Activated naive CD4-positive, alpha-beta T cell treated with anti-CD3 and anti-CD28 coated beads, Interleukin-2, amount 50 U/mL, for 72 hours (primary cell): Measurements from ENCODE around the gene PSMG3. TPM values are rescaled to one million over a fixed set of nuclear protein-coding genes. Genes with fewer than 3 reads are reported as not detected.
A peak's percentile ranks its signal among the peaks of the same experiment; 100 is the strongest.

Source experiments
- ATAC-seq, 2 donors: fragments of 150-1000 bp; cut with Tn5 transposase; 2 replicates each; pipeline ENCODE4 v1.10.0; 2021; ENCODE audit warnings: mild to moderate bottlenecking in 2 of 2, moderate library complexity in 2 of 2
- DNase-seq, 2 donors: peaks; one replicate each; pipeline ENCODE4 v3.0.0; 2021 to 2022; ENCODE audit warnings: low spot score in 2 of 2
- H3K27ac Mint-ChIP-seq, 2 donors: one replicate each; pipeline ENCODE4 v1.8.0; 2022; ENCODE audit warnings: mild to moderate bottlenecking in 2 of 2, mixed read lengths in 2 of 2
- H3K36me3 Mint-ChIP-seq, 2 donors: one replicate each; pipeline ENCODE4 v1.8.0; 2022; ENCODE audit warnings: mixed read lengths in 2 of 2
- H3K9me3 Mint-ChIP-seq, 2 donors: one replicate each; pipeline ENCODE4 v1.8.0; 2022; ENCODE audit warnings: mixed read lengths in 2 of 2
- total RNA-seq, 2 donors: library from RNA; stranded (reverse); gene quantifications; one replicate each; pipeline ENCODE4 v1.2.3, GENCODE V29; 2022

Gene PSMG3
- 10 to 100 TPM; 26.8 to 36.4 TPM for total RNA-seq

- Mint-ChIP-seq H3K27ac (peak within 1 kb of the TSS; percentile 90 to 95), H3K9me3 (no peaks in the 10 kb centered on the region), H3K36me3 (peaks cover 8 to 18% of the 10 kb centered on the region in 2 donors)
- peak; percentile 93 to 98 for ATAC-seq
- DNase-seq = peak; percentile 88 to 91
Measured at GRCh38 chr7:1569833-1570632, at the start of gene PSMG3. TSS of gene PSMG3 (minus strand) at chr7:1570032. CDS start at chr7:1569339, 693 bp downstream.

- ATAC-seq = no peak
- DNase-seq = no peak
- H3K36me3 Mint-ChIP-seq = no peaks in the 10 kb centered on the region
Measured at GRCh38 chr7:1618475-1618874, 48.6 kb upstream of the PSMG3 start.

GRCh38 chr7:1617957-1618356 lies 48.1 kb upstream of the PSMG3 start:
- no peak for ATAC-seq

More at GRCh38 chr7:1618475-1618874, 48.6 kb upstream of the PSMG3 start:
- Mint-ChIP-seq H3K27ac (no peak overlapping the region), H3K9me3 (peaks cover 0 to 8% of the 10 kb centered on the region in 2 donors)

GRCh38 chr7:1616741-1617140 lies 46.9 kb upstream of the PSMG3 start:
- ATAC-seq = no peak
- DNase-seq = no peak
- H3K27ac Mint-ChIP-seq = no peak overlapping the region
- H3K9me3 Mint-ChIP-seq = peaks cover 0 to 8% of the 10 kb centered on the region in 2 donors
- no peaks in the 10 kb centered on the region for H3K36me3 Mint-ChIP-seq

More at GRCh38 chr7:1617957-1618356, 48.1 kb upstream of the PSMG3 start:
- Mint-ChIP-seq H3K9me3 (peaks cover 0 to 8% of the 10 kb centered on the region in 2 donors), H3K27ac (peak overlapping the region in 1 of 2 donors; percentile 15), H3K36me3 (no peaks in the 10 kb centered on the region)
- DNase-seq = no peak

- ATAC-seq (no peak), DNase-seq (no peak)
- Mint-ChIP-seq H3K9me3 (no peaks in the 10 kb centered on the region), H3K36me3 (no peaks in the 10 kb centered on the region), H3K27ac (peak overlapping the region in 1 of 2 donors; percentile 79)
Measured at GRCh38 chr7:1611708-1612241, 41.9 kb upstream of the PSMG3 start.

GRCh38 chr7:1610678-1611302 lies 41.0 kb upstream of the PSMG3 start:
- Mint-ChIP-seq H3K27ac (no peak overlapping the region), H3K36me3 (no peaks in the 10 kb centered on the region), H3K9me3 (no peaks in the 10 kb centered on the region)
- DNase-seq (no peak), ATAC-seq (no peak)

GRCh38 chr7:1610013-1610677 lies 40.3 kb upstream of the PSMG3 start:
- DNase-seq = no peak
- Mint-ChIP-seq H3K9me3 (no peaks in the 10 kb centered on the region), H3K36me3 (no peaks in the 10 kb centered on the region), H3K27ac (no peak overlapping the region)
- no peak for ATAC-seq

GRCh38 chr7:1609023-1609422 lies 39.2 kb upstream of the PSMG3 start:
- Mint-ChIP-seq H3K27ac (no peak overlapping the region), H3K36me3 (no peaks in the 10 kb centered on the region), H3K9me3 (no peaks in the 10 kb centered on the region)
- no peak for DNase-seq
- ATAC-seq = no peak

GRCh38 chr7:1608318-1608717 lies 38.5 kb upstream of the PSMG3 start:
- DNase-seq = no peak
- ATAC-seq = no peak
- Mint-ChIP-seq H3K36me3 (no peaks in the 10 kb centered on the region), H3K9me3 (no peaks in the 10 kb centered on the region), H3K27ac (no peak overlapping the region)

GRCh38 chr7:1607696-1608095 lies 37.9 kb upstream of the PSMG3 start:
- Mint-ChIP-seq H3K36me3 (no peaks in the 10 kb centered on the region), H3K27ac (peak overlapping the region in 1 of 2 donors; percentile 61), H3K9me3 (no peaks in the 10 kb centered on the region)
- no peak for ATAC-seq
- no peak for DNase-seq

- Mint-ChIP-seq H3K27ac (peak overlapping the region; percentile 44 to 61), H3K9me3 (no peaks in the 10 kb centered on the region), H3K36me3 (no peaks in the 10 kb centered on the region)
- ATAC-seq (no peak), DNase-seq (no peak)
Measured at GRCh38 chr7:1607001-1607400, 37.2 kb upstream of the PSMG3 start.

- no peaks in the 10 kb centered on the region for H3K36me3 Mint-ChIP-seq
- ATAC-seq = no peak
Measured at GRCh38 chr7:1604383-1604782, 34.6 kb upstream of the PSMG3 start.

GRCh38 chr7:1603346-1604225 lies 33.8 kb upstream of the PSMG3 start:
- Mint-ChIP-seq H3K36me3 (no peaks in the 10 kb centered on the region), H3K9me3 (no peaks in the 10 kb centered on the region), H3K27ac (no peak overlapping the region)
- no peak for ATAC-seq
- DNase-seq = no peak

More at GRCh38 chr7:1604383-1604782, 34.6 kb upstream of the PSMG3 start:
- H3K27ac Mint-ChIP-seq = no peak overlapping the region
- no peak for DNase-seq
- no peaks in the 10 kb centered on the region for H3K9me3 Mint-ChIP-seq

GRCh38 chr7:1602386-1602785 lies 32.6 kb upstream of the PSMG3 start:
- Mint-ChIP-seq H3K9me3 (no peaks in the 10 kb centered on the region), H3K36me3 (no peaks in the 10 kb centered on the region), H3K27ac (no peak overlapping the region)
- ATAC-seq (no peak), DNase-seq (no peak)

GRCh38 chr7:1601956-1602355 lies 32.1 kb upstream of the PSMG3 start:
- no peaks in the 10 kb centered on the region for H3K36me3 Mint-ChIP-seq
- ATAC-seq (no peak), DNase-seq (no peak)
- H3K9me3 Mint-ChIP-seq = no peaks in the 10 kb centered on the region
- H3K27ac Mint-ChIP-seq = no peak overlapping the region
